Caco-2 (cell line): ENCODE measurements around the gene FAM83E. TPM values are rescaled to one million over a fixed set of nuclear protein-coding genes. Genes with fewer than 3 reads are reported as not detected.

Experiments
- BruUV-seq: library from RNA; stranded (reverse); fragments of 400-500 nt; replicated peaks from 2 replicates; lab custom pipeline; 2021; lab: Mats Ljungman, UMichigan
- CTCF ChIA-PET: fragments of 300-600 bp; sonication (Branson Sonifier 250); formaldehyde crosslinking; loops from one replicate; lab custom pipeline; 2022; ENCODE audit warnings: antibody characterized with exemption; lab: Charles Lee
- POLR2A ChIA-PET: fragments of 300-600 bp; sonication (Branson Sonifier 250); formaldehyde crosslinking; loops from one replicate; lab custom pipeline; 2022; ENCODE audit warnings: antibody characterized with exemption; lab: Charles Lee
- DNase-seq, 2 experiments: peaks; one replicate each; pipeline versions ENCODE4 v3.0.0 to v3.0.0-alpha.2; 2020 to 2022
- H3K27me3 ChIP-seq: replicated peaks from 2 replicates; pipeline ENCODE4 v1.6.0; 2011; ENCODE audit warnings: low read length; ENCODE audit not compliant: control insufficient read depth, insufficient read depth
- H3K36me3 ChIP-seq: 2 replicates; pipeline ENCODE4 v1.5.1; 2011; ENCODE audit warnings: low read length; ENCODE audit not compliant: control insufficient read depth, insufficient read depth
- H3K4me1 ChIP-seq: fragments of 250-450 bp; sonication (Bioruptor Pico); 2 replicates; pipeline ENCODE4 v1.5.1; 2020; ENCODE audit warnings: mild to moderate bottlenecking
- H3K4me3 ChIP-seq: 2 replicates; pipeline ENCODE4 v1.5.1; 2011; ENCODE audit warnings: low read depth, mild to moderate bottlenecking, control low read depth, low read length
- H3K9me3 ChIP-seq: fragments of 250-450 bp; sonication (Bioruptor Pico); 2 replicates; pipeline ENCODE4 v1.5.1; 2020; ENCODE audit warnings: mild to moderate bottlenecking, moderate library complexity
- H3K27ac Mint-ChIP-seq: one replicate; pipeline ENCODE4 v1.8.0; 2022; ENCODE audit warnings: mixed read lengths; ENCODE audit not compliant: unreplicated experiment
- H3K27me3 Mint-ChIP-seq: one replicate; pipeline ENCODE4 v1.8.0; 2022; ENCODE audit warnings: mixed read lengths; ENCODE audit not compliant: insufficient read depth, unreplicated experiment
- H3K36me3 Mint-ChIP-seq: one replicate; pipeline ENCODE4 v1.8.0; 2022; ENCODE audit warnings: mild to moderate bottlenecking, mixed read lengths; ENCODE audit not compliant: insufficient read depth, unreplicated experiment
- H3K4me1 Mint-ChIP-seq: one replicate; pipeline ENCODE4 v1.8.0; 2022; ENCODE audit warnings: low read depth, mixed read lengths; ENCODE audit not compliant: unreplicated experiment
- H3K4me3 Mint-ChIP-seq: one replicate; pipeline ENCODE4 v1.8.0; 2022; ENCODE audit warnings: mild to moderate bottlenecking, moderate library complexity, mixed read lengths; ENCODE audit not compliant: unreplicated experiment
- H3K9me3 Mint-ChIP-seq: one replicate; pipeline ENCODE4 v1.8.0; 2022; ENCODE audit warnings: mixed read lengths; ENCODE audit not compliant: unreplicated experiment
- CTCF ChIP-seq, 2 experiments: fragments of 200-600 bp in 1 of 2; IDR thresholded peaks; 1 replicate in 1 of 2; 2 replicates in 1 of 2; pipeline versions ENCODE4 v1.5.1 to v1.8.0; 2011 to 2022; ENCODE audit warnings: antibody characterized with exemption in 1 of 2, control low read depth in 1 of 2, inconsistent platforms in 1 of 2, low read depth in 1 of 2, low read length in 1 of 2, mild to moderate bottlenecking in 1 of 2, moderate library complexity in 1 of 2; ENCODE audit not compliant: insufficient read depth in 1 of 2, severe bottlenecking in 1 of 2, unreplicated experiment in 1 of 2
- intact Hi-C: fragments of 100-400 bp; cut with micrococcal nuclease; formaldehyde crosslinking; loops from one replicate; pipeline ENCODE4 v1.10.0; 2022; ENCODE audit not compliant: unreplicated experiment
- total RNA-seq: library from RNA; stranded (reverse); gene quantifications from 2 replicates; pipeline ENCODE4 v1.2.3, GENCODE V29; 2022

FAM83E gene
- total RNA-seq, 1 experiment from 2014 or later = 6.8 TPM

GRCh38 chr19:48634424-48635262 is 19.8 kb upstream of the FAM83E start:
- peaks cover 80% of the 10 kb centered on the region for H3K36me3 Mint-ChIP-seq
- BruUV-seq = TSS peak; percentile 95
- H3K4me1 ChIP-seq = peaks cover 45% of the 10 kb centered on the region

GRCh38 chr19:48634036-48634342 is 19.1 kb upstream of the FAM83E start:
- TF ChIP-seq CTCF (IDR thresholded peaks at IDR 0.05; ENCODE audit: insufficient read depth in 1 of 2, low read depth in 1 of 2, low read length in 1 of 2, severe bottlenecking in 1 of 2, unreplicated experiment in 1 of 2) = no peak
- Mint-ChIP-seq H3K27ac (peak overlapping the region; percentile 93), H3K27me3 (no peaks in the 10 kb centered on the region), H3K36me3 (peaks cover 82% of the 10 kb centered on the region), H3K9me3 (peaks cover 9% of the 10 kb centered on the region), H3K4me1 (peaks cover 34% of the 10 kb centered on the region), H3K4me3 (peak overlapping the region; percentile 80)
- H3K9me3 ChIP-seq = no peaks in the 10 kb centered on the region
- intact Hi-C loops = no loop called here
- no peak for DNase-seq
- peak overlapping the region; percentile 22 for H3K4me3 ChIP-seq
- BruUV-seq = no TSS peak
- H3K36me3 ChIP-seq = 0 out of 2 replicates have a peak, but pooled peaks cover 1% of the 10 kb centered on the region
- no peaks in the 10 kb centered on the region for H3K27me3 ChIP-seq
- peaks cover 45% of the 10 kb centered on the region for H3K4me1 ChIP-seq
- ChIA-PET POLR2A (interaction anchor here (0.5 to 2.6 kb wide), 4 partner anchors 10 to 976 kb away, joined by 4 to 37 read pairs (median 13); partner anchors contain the start of genes PPP1R15A, RPL18 and SPHK2), CTCF (interaction anchor here (0.6 to 1.2 kb wide), 3 partner anchors 15 to 243 kb away, joined by 3 to 4 read pairs (median 3); partner anchors contain the start of genes KDELR1, RPL18 and SPHK2)

More at GRCh38 chr19:48634424-48635262, 19.8 kb upstream of the FAM83E start:
- TF ChIP-seq CTCF (IDR thresholded peaks at IDR 0.05; ENCODE audit: insufficient read depth in 1 of 2, low read depth in 1 of 2, low read length in 1 of 2, severe bottlenecking in 1 of 2, unreplicated experiment in 1 of 2) = no peak
- intact Hi-C loops = loop anchor here (5.0 kb wide), 2 partner anchors 203 to 328 kb away; partner anchors contain the start of gene HSD17B14
- H3K27me3 Mint-ChIP-seq = no peaks in the 10 kb centered on the region
- 0 out of 2 replicates have a peak, but pooled peaks cover 1% of the 10 kb centered on the region for H3K36me3 ChIP-seq
- H3K9me3 Mint-ChIP-seq = peaks cover 9% of the 10 kb centered on the region
- H3K4me3 Mint-ChIP-seq = peak overlapping the region; percentile 80
- peak; percentile 98 to 99 for DNase-seq
- H3K27ac Mint-ChIP-seq = peak overlapping the region; percentile 93
- H3K27me3 ChIP-seq = no peaks in the 10 kb centered on the region
- peaks cover 36% of the 10 kb centered on the region for H3K4me1 Mint-ChIP-seq
- peak overlapping the region; percentile 53 for H3K4me3 ChIP-seq
- H3K9me3 ChIP-seq = no peaks in the 10 kb centered on the region
- ChIA-PET CTCF (interaction anchor here (0.6 to 1.2 kb wide), 2 partner anchors 16 to 50 kb away, joined by 3 to 4 read pairs; partner anchors contain the start of genes RPL18 and SPHK2), POLR2A (interaction anchor here (0.5 to 2.6 kb wide), 4 partner anchors 10 to 976 kb away, joined by 4 to 37 read pairs (median 13); partner anchors contain the start of genes PPP1R15A, RPL18 and SPHK2)
